IMR-90 (cell line): Measurements from ENCODE around the gene DRC7.

ENCODE experiments used
- BHLHE40 ChIP-seq: fragments of 150-350 bp; IDR thresholded peaks from 2 replicates; pipeline ENCODE4 v1.6.1; 2016; ENCODE audit warnings: mild to moderate bottlenecking, low read depth, low read length
- CEBPB ChIP-seq: IDR thresholded peaks from 2 replicates; pipeline ENCODE4 v1.6.1; 2012; ENCODE audit warnings: low read depth, low read length, improper control_type of control experiment
- FOS ChIP-seq: fragments of 150-350 bp; IDR thresholded peaks from 2 replicates; pipeline ENCODE4 v1.6.1; 2016; ENCODE audit warnings: low read depth, low read length
- POLR2A ChIP-seq: IDR thresholded peaks from 2 replicates; pipeline ENCODE4 v1.6.1; 2012; ENCODE audit warnings: mild to moderate bottlenecking, low read depth, low read length
- TF ChIP-seq, protein P1 (sequence below): conservative IDR thresholded peaks from 2 replicates; pipeline ENCODE4 v1.5.1; 2012; ENCODE audit warnings: mild to moderate bottlenecking, low read depth, low read length, improper control_type of control experiment

- TF ChIP-seq, protein P1, sequence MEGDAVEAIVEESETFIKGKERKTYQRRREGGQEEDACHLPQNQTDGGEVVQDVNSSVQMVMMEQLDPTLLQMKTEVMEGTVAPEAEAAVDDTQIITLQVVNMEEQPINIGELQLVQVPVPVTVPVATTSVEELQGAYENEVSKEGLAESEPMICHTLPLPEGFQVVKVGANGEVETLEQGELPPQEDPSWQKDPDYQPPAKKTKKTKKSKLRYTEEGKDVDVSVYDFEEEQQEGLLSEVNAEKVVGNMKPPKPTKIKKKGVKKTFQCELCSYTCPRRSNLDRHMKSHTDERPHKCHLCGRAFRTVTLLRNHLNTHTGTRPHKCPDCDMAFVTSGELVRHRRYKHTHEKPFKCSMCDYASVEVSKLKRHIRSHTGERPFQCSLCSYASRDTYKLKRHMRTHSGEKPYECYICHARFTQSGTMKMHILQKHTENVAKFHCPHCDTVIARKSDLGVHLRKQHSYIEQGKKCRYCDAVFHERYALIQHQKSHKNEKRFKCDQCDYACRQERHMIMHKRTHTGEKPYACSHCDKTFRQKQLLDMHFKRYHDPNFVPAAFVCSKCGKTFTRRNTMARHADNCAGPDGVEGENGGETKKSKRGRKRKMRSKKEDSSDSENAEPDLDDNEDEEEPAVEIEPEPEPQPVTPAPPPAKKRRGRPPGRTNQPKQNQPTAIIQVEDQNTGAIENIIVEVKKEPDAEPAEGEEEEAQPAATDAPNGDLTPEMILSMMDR, result no peak
- no peak for TF ChIP-seq POLR2A
- no peak for TF ChIP-seq BHLHE40
- TF ChIP-seq CEBPB, result no peak
- no peak for TF ChIP-seq FOS
These were observed 30.5 kb upstream of the DRC7 start for GRCh38 chr16:57663917-57664661.
